Transverse colon (tissue), 3 donors: Measurements from ENCODE around the gene UQCC3.

Experiments used
- POLR2A ChIP-seq: fragments of 450-650 bp; IDR thresholded peaks from one replicate; pipeline ENCODE4 v1.6.1; 2016; ENCODE audit warnings: antibody characterized with exemption, mild to moderate bottlenecking, moderate library complexity
- TF ChIP-seq, protein P1 (sequence below), 5 experiments: fragments of 200-600 bp in 3 of 5; fragments of 450-650 bp in 2 of 5; sonication (generic) in 3 of 5; IDR thresholded peaks; 1 replicate in 2 of 5; 2 replicates in 3 of 5; pipeline ENCODE4 v1.5.1; 2016 to 2017; ENCODE audit warnings: antibody characterized with exemption in 5 of 5, inconsistent platforms in 3 of 5, mild to moderate bottlenecking in 2 of 5, moderate library complexity in 1 of 5

DNA sequence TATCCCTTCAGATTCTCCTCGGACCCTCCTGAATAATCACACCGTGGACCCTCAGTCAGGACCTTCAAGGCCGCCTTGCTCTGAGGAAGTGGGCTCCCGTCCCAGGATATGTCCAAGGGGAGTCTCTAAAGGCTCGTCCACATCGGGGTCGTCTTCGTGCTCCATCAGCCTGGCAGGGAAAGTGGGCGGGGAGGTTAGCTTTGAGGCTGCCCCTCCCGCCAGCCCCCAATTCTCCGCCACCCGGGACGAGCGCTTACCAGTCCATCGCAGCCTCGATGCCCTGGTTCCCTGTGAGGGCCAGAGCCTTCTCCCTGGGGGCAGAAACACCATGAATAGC lies 6.9 kb downstream of the UQCC3 start:
- no peak for TF ChIP-seq POLR2A
- TF ChIP-seq, protein P1, sequence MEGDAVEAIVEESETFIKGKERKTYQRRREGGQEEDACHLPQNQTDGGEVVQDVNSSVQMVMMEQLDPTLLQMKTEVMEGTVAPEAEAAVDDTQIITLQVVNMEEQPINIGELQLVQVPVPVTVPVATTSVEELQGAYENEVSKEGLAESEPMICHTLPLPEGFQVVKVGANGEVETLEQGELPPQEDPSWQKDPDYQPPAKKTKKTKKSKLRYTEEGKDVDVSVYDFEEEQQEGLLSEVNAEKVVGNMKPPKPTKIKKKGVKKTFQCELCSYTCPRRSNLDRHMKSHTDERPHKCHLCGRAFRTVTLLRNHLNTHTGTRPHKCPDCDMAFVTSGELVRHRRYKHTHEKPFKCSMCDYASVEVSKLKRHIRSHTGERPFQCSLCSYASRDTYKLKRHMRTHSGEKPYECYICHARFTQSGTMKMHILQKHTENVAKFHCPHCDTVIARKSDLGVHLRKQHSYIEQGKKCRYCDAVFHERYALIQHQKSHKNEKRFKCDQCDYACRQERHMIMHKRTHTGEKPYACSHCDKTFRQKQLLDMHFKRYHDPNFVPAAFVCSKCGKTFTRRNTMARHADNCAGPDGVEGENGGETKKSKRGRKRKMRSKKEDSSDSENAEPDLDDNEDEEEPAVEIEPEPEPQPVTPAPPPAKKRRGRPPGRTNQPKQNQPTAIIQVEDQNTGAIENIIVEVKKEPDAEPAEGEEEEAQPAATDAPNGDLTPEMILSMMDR (IDR thresholded peaks at IDR 0.05), result no peak
